ENCODE data around the gene RNGTT.

RNGTT gene

GRCh38 chr6:88561954-88562315 is 401.5 kb downstream of the RNGTT start:
- no peak for DNase-seq (ENCODE audit: low read depth)
- no peak overlapping the region for H3K4me3 ChIP-seq (replicated peaks; ENCODE audit: low read depth, low read length)
- TF ChIP-seq, protein P1, sequence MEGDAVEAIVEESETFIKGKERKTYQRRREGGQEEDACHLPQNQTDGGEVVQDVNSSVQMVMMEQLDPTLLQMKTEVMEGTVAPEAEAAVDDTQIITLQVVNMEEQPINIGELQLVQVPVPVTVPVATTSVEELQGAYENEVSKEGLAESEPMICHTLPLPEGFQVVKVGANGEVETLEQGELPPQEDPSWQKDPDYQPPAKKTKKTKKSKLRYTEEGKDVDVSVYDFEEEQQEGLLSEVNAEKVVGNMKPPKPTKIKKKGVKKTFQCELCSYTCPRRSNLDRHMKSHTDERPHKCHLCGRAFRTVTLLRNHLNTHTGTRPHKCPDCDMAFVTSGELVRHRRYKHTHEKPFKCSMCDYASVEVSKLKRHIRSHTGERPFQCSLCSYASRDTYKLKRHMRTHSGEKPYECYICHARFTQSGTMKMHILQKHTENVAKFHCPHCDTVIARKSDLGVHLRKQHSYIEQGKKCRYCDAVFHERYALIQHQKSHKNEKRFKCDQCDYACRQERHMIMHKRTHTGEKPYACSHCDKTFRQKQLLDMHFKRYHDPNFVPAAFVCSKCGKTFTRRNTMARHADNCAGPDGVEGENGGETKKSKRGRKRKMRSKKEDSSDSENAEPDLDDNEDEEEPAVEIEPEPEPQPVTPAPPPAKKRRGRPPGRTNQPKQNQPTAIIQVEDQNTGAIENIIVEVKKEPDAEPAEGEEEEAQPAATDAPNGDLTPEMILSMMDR (IDR thresholded peaks at IDR 0.05; ENCODE audit: low read length, missing control alignments) = no peak

DNA sequence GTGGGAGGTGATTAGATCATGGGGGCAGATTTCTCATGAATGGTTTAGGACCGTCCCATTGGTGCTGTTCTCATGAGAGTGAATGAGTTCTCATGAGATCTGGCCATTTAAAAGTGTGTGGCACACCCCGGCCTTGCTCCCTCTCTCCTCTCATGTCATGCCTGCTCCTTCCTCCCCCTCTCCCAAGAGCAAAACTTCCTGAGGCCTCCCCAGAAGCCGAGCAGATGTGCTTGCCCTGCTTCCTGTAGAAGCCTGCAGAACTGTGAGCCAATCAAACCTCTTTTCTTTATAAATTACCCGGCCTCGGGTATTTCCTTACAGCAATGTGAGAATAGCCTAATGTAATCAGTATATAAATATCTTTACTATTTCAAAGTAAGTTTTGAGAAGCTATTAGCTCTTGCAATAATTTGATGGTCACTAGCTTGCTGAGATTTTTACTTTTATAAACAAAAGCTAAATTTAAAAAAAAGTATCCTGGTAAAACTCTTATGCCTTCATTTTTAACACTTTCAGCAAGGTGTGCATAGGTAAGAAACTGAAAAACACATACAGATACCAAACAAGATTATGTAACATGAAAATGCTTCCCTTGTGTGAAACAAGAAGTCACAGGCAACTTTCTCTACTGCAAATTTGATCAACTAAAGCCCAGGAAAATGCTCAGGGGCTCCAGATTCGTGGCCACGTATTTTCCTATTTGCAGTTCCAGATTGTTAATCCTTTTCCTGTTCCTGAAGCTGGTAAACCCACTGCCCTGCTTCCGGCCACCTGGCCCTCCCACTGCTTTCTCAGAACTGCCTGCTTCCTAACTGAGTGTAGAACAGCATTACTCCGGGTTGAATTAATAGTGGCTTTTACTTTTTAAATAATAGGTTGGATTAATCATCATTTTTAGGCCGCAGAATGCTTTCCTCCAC is 402.1 kb downstream of the RNGTT start:
- TF ChIP-seq, protein P1 (IDR thresholded peaks at IDR 0.05; ENCODE audit: low read length, missing control alignments) = no peak
- no peak for DNase-seq (ENCODE audit: low read depth)

More for the DNA sequence above, 402.1 kb downstream of the RNGTT start:
- H3K4me3 ChIP-seq (replicated peaks; ENCODE audit: low read depth, low read length) = no peak overlapping the region

Measured in fibroblast of pulmonary artery (primary cell).